Measurements from ENCODE around the gene HYI.

Gene HYI

GRCh38 chr1:43405219-43405875 is 48.4 kb downstream of the HYI start:
- in situ Hi-C loops (cut with MboI; ENCODE audit: low sequenced_read_pairs): no loop called here

GRCh38 chr1:43404353-43404752 is 49.4 kb downstream of the HYI start:
- in situ Hi-C loops (cut with MboI; ENCODE audit: low sequenced_read_pairs): no loop called here

- in situ Hi-C loops (cut with MboI; ENCODE audit: low sequenced_read_pairs): no loop called here
Measured at GRCh38 chr1:43402089-43402865, 51.5 kb downstream of the HYI start.

Measured in HL-60/S4 treated with retinoic acid at 250 ng/mL for 4 days and 3 days (cell line).